Measurements from ENCODE around the gene SLC35C1.

GRCh38 chr11:45777127-45777969 is 27.6 kb upstream of the SLC35C1 start:
- TF ChIP-seq ZNF274 (IDR thresholded peaks at IDR 0.05; ENCODE audit: low read depth, low read length): no peak
- no peak for TF ChIP-seq YY1 (IDR thresholded peaks at IDR 0.05; ENCODE audit: insufficient read depth, insufficient read length)
- no peak for TF ChIP-seq SUZ12 (IDR thresholded peaks at IDR 0.05; ENCODE audit: extremely low read depth, insufficient read depth, insufficient read length)

Measured in NT2/D1 (cell line).